ENCODE results near the gene GRIA1. TPM values are rescaled to one million over a fixed set of nuclear protein-coding genes. Genes with fewer than 3 reads are reported as not detected.

The GRIA1 gene
- polyA plus RNA-seq, 4 donors, result 0.03 to 0.04 TPM; not detected in 2

GRCh38 chr5:153525536-153525935, 35.1 kb downstream of the GRIA1 start:
- DNase-seq (no peak), FAIRE-seq (no peak)
- Histone ChIP-seq H3K27me3 (ENCODE audit: control insufficient read depth in 3 of 3, insufficient read depth in 3 of 3, low read length in 3 of 3) (no peaks in the 10 kb centered on the region), H3K4me3 (ENCODE audit: low read depth in 1 of 3, low read length in 3 of 3) (no peak overlapping the region), H3K4me1 (ENCODE audit: control insufficient read depth in 3 of 3, insufficient read depth in 2 of 3, low read depth in 1 of 3, low read length in 2 of 3) (no peaks in the 10 kb centered on the region), H3K27ac (ENCODE audit: low read depth in 1 of 3, low read length in 2 of 3) (no peak overlapping the region), H3K36me3 (ENCODE audit: control insufficient read depth in 3 of 3, insufficient read depth in 2 of 3, low read depth in 1 of 3, low read length in 3 of 3) (no peaks in the 10 kb centered on the region), H3K9me3 (ENCODE audit: control insufficient read depth in 2 of 2, insufficient read depth in 1 of 2, low read depth in 1 of 2, low read length in 1 of 2) (no peaks in the 10 kb centered on the region)
- 90 to 94% (median 91%) methylated on average over 1 of the region's 1 CpG for WGBS, 3 donors

- Histone ChIP-seq H3K27me3 (ENCODE audit: control insufficient read depth in 3 of 3, insufficient read depth in 3 of 3, low read length in 3 of 3) (no peaks in the 10 kb centered on the region), H3K9me3 (ENCODE audit: control insufficient read depth in 2 of 2, insufficient read depth in 1 of 2, low read depth in 1 of 2, low read length in 1 of 2) (no peaks in the 10 kb centered on the region), H3K36me3 (ENCODE audit: control insufficient read depth in 3 of 3, insufficient read depth in 2 of 3, low read depth in 1 of 3, low read length in 3 of 3) (no peaks in the 10 kb centered on the region), H3K4me1 (ENCODE audit: control insufficient read depth in 3 of 3, insufficient read depth in 2 of 3, low read depth in 1 of 3, low read length in 2 of 3) (no peaks in the 10 kb centered on the region), H3K4me3 (ENCODE audit: low read depth in 1 of 3, low read length in 3 of 3) (no peak overlapping the region), H3K27ac (ENCODE audit: low read depth in 1 of 3, low read length in 2 of 3) (no peak overlapping the region)
- DNase-seq, result no peak
- FAIRE-seq, result no peak
- 81 to 93% (median 84%) methylated on average over 4 of the region's 4 CpGs for WGBS, 3 donors
These were observed 40.1 kb downstream of the GRIA1 start for GRCh38 chr5:153530357-153531143.

DNA sequence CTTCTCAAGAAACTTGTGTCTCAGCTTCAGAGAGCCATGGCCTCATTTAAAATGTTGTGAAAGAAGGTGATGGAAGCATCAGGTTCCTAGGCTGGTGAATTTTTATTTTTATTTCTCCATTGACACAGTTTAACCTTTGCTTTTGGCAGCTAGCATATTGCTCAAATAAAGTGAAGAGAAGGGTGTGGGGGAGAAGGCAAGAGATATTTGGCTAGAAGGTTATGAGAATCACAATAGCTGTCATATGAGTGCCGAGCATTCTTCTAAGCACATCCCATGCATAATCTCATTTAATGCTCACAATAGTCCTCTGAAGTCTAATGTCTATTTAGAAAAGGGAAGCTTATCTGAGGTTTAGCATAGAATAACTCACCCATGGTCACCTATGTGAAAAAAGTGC, 43.1 kb downstream of the GRIA1 start:
- FAIRE-seq, result no peak
- no peak for DNase-seq
- no peak overlapping the region for H3K27ac ChIP-seq (ENCODE audit: low read depth in 1 of 3, low read length in 2 of 3)
- no peak overlapping the region for H3K4me3 ChIP-seq (ENCODE audit: low read depth in 1 of 3, low read length in 3 of 3)
- H3K27me3 ChIP-seq (ENCODE audit: control insufficient read depth in 3 of 3, insufficient read depth in 3 of 3, low read length in 3 of 3), result no peaks in the 10 kb centered on the region
- no peaks in the 10 kb centered on the region for H3K4me1 ChIP-seq (ENCODE audit: control insufficient read depth in 3 of 3, insufficient read depth in 2 of 3, low read depth in 1 of 3, low read length in 2 of 3)
- 74 to 81% (median 80%) methylated on average over 1 of the region's 1 CpG for WGBS, 3 donors
- no peaks in the 10 kb centered on the region for H3K36me3 ChIP-seq (ENCODE audit: control insufficient read depth in 3 of 3, insufficient read depth in 2 of 3, low read depth in 1 of 3, low read length in 3 of 3)
- no peaks in the 10 kb centered on the region for H3K9me3 ChIP-seq (ENCODE audit: control insufficient read depth in 2 of 2, insufficient read depth in 1 of 2, low read depth in 1 of 2, low read length in 1 of 2)

DNA sequence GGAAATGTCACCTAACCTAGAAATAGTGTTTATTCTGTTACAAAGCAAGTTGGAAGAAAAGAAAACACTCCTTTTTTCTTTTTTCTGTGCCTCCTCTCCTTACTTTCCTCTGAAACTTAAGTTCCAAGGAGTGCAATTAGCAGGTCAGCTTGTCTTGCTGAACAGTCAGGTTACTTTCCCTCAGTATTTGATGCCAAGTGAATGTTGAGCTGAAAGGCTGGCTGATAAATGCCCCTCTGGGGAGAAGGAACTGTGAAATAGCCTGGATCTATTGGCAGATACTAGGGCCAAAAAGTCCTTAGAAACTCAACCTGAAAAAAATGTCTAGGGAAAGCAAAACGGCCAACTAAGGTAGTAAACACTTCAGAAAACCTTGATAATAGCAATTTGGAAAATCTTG, 43.6 kb downstream of the GRIA1 start:
- FAIRE-seq, result no peak
- no peak for DNase-seq
- Histone ChIP-seq H3K27me3 (ENCODE audit: control insufficient read depth in 3 of 3, insufficient read depth in 3 of 3, low read length in 3 of 3) (no peaks in the 10 kb centered on the region), H3K4me1 (ENCODE audit: control insufficient read depth in 3 of 3, insufficient read depth in 2 of 3, low read depth in 1 of 3, low read length in 2 of 3) (no peaks in the 10 kb centered on the region), H3K27ac (ENCODE audit: low read depth in 1 of 3, low read length in 2 of 3) (no peak overlapping the region), H3K9me3 (ENCODE audit: control insufficient read depth in 2 of 2, insufficient read depth in 1 of 2, low read depth in 1 of 2, low read length in 1 of 2) (no peaks in the 10 kb centered on the region), H3K36me3 (ENCODE audit: control insufficient read depth in 3 of 3, insufficient read depth in 2 of 3, low read depth in 1 of 3, low read length in 3 of 3) (no peaks in the 10 kb centered on the region), H3K4me3 (ENCODE audit: low read depth in 1 of 3, low read length in 3 of 3) (no peak overlapping the region)
- WGBS, 3 donors, result 23 to 48% (median 24%) methylated on average over 1 of the region's 1 CpG

GRCh38 chr5:153537207-153537606, 46.7 kb downstream of the GRIA1 start:
- FAIRE-seq (no peak), DNase-seq (no peak)
- Histone ChIP-seq H3K27ac (ENCODE audit: low read depth in 1 of 3, low read length in 2 of 3) (no peak overlapping the region), H3K36me3 (ENCODE audit: control insufficient read depth in 3 of 3, insufficient read depth in 2 of 3, low read depth in 1 of 3, low read length in 3 of 3) (no peaks in the 10 kb centered on the region), H3K9me3 (ENCODE audit: control insufficient read depth in 2 of 2, insufficient read depth in 1 of 2, low read depth in 1 of 2, low read length in 1 of 2) (no peaks in the 10 kb centered on the region), H3K27me3 (ENCODE audit: control insufficient read depth in 3 of 3, insufficient read depth in 3 of 3, low read length in 3 of 3) (no peaks in the 10 kb centered on the region), H3K4me1 (ENCODE audit: control insufficient read depth in 3 of 3, insufficient read depth in 2 of 3, low read depth in 1 of 3, low read length in 2 of 3) (no peaks in the 10 kb centered on the region), H3K4me3 (ENCODE audit: low read depth in 1 of 3, low read length in 3 of 3) (no peak overlapping the region)
- WGBS, 3 donors, result 80 to 88% (median 81%) methylated on average over 8 of the region's 8 CpGs

GRCh38 chr5:153539983-153540382, 49.5 kb downstream of the GRIA1 start:
- FAIRE-seq (no peak), DNase-seq (no peak)
- Histone ChIP-seq H3K27me3 (ENCODE audit: control insufficient read depth in 3 of 3, insufficient read depth in 3 of 3, low read length in 3 of 3) (no peaks in the 10 kb centered on the region), H3K9me3 (ENCODE audit: control insufficient read depth in 2 of 2, insufficient read depth in 1 of 2, low read depth in 1 of 2, low read length in 1 of 2) (no peaks in the 10 kb centered on the region), H3K36me3 (ENCODE audit: control insufficient read depth in 3 of 3, insufficient read depth in 2 of 3, low read depth in 1 of 3, low read length in 3 of 3) (no peaks in the 10 kb centered on the region), H3K4me3 (ENCODE audit: low read depth in 1 of 3, low read length in 3 of 3) (no peak overlapping the region), H3K4me1 (ENCODE audit: control insufficient read depth in 3 of 3, insufficient read depth in 2 of 3, low read depth in 1 of 3, low read length in 2 of 3) (no peaks in the 10 kb centered on the region), H3K27ac (ENCODE audit: low read depth in 1 of 3, low read length in 2 of 3) (no peak overlapping the region)
- WGBS, 3 donors, result 54 to 65% (median 55%) methylated on average over 4 of the region's 4 CpGs

DNA sequence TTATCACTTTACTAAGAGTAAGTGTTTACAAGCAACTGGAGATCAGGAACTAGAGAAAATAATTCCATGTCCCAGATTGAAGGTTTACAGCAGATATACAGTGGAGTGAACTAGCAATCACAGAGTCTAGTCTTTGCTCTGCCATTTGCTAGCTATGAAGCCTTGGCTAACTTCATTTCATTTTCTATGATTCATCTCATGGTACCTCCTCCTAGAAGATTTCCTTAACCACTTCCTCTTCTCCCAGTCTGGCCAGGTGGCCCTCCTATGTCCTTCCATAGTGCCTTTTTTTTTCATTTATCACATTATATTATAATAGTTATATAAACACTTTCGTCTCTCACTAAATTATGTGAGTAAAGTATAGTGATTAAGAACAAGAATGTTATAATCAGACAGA, 52.1 kb downstream of the GRIA1 start:
- DNase-seq (no peak), FAIRE-seq (no peak)
- Histone ChIP-seq H3K4me3 (ENCODE audit: low read depth in 1 of 3, low read length in 3 of 3) (no peak overlapping the region), H3K27me3 (ENCODE audit: control insufficient read depth in 3 of 3, insufficient read depth in 3 of 3, low read length in 3 of 3) (no peaks in the 10 kb centered on the region), H3K27ac (ENCODE audit: low read depth in 1 of 3, low read length in 2 of 3) (no peak overlapping the region), H3K4me1 (ENCODE audit: control insufficient read depth in 3 of 3, insufficient read depth in 2 of 3, low read depth in 1 of 3, low read length in 2 of 3) (no peaks in the 10 kb centered on the region), H3K9me3 (ENCODE audit: control insufficient read depth in 2 of 2, insufficient read depth in 1 of 2, low read depth in 1 of 2, low read length in 1 of 2) (no peaks in the 10 kb centered on the region), H3K36me3 (ENCODE audit: control insufficient read depth in 3 of 3, insufficient read depth in 2 of 3, low read depth in 1 of 3, low read length in 3 of 3) (no peaks in the 10 kb centered on the region)
- 53 to 73% (median 70%) methylated on average over 1 of the region's 1 CpG for WGBS, 3 donors

DNA sequence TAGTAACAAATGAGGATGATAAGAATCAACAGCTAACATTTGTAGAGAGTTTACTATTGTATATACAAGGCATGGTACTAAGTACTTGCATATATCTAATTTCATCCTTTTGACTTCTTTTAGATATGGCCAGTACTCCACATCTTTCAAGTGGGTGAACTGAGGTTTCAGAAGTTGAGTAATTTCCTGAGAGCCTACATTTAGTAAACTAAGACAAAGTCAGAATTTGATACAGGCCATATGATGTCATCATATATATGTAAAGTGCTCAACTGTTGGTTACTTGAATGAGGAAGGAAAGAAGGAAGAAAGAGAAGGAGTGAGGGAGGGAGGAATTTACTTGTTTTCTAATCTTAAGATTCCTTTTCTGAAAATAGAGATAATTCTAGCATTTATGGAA, 52.8 kb downstream of the GRIA1 start:
- FAIRE-seq (no peak), DNase-seq (no peak)
- no peaks in the 10 kb centered on the region for H3K9me3 ChIP-seq (ENCODE audit: control insufficient read depth in 2 of 2, insufficient read depth in 1 of 2, low read depth in 1 of 2, low read length in 1 of 2)

GRCh38 chr5:153543959-153544470, 53.5 kb downstream of the GRIA1 start:
- Histone ChIP-seq H3K4me1 (ENCODE audit: control insufficient read depth in 3 of 3, insufficient read depth in 2 of 3, low read depth in 1 of 3, low read length in 2 of 3) (no peaks in the 10 kb centered on the region), H3K9me3 (ENCODE audit: control insufficient read depth in 2 of 2, insufficient read depth in 1 of 2, low read depth in 1 of 2, low read length in 1 of 2) (no peaks in the 10 kb centered on the region), H3K27me3 (ENCODE audit: control insufficient read depth in 3 of 3, insufficient read depth in 3 of 3, low read length in 3 of 3) (no peaks in the 10 kb centered on the region), H3K36me3 (ENCODE audit: control insufficient read depth in 3 of 3, insufficient read depth in 2 of 3, low read depth in 1 of 3, low read length in 3 of 3) (no peaks in the 10 kb centered on the region), H3K27ac (ENCODE audit: low read depth in 1 of 3, low read length in 2 of 3) (no peak overlapping the region), H3K4me3 (ENCODE audit: low read depth in 1 of 3, low read length in 3 of 3) (no peak overlapping the region)
- FAIRE-seq (no peak), DNase-seq (no peak)

More for the DNA sequence above, 52.8 kb downstream of the GRIA1 start:
- Histone ChIP-seq H3K27ac (ENCODE audit: low read depth in 1 of 3, low read length in 2 of 3) (no peak overlapping the region), H3K36me3 (ENCODE audit: control insufficient read depth in 3 of 3, insufficient read depth in 2 of 3, low read depth in 1 of 3, low read length in 3 of 3) (no peaks in the 10 kb centered on the region), H3K4me1 (ENCODE audit: control insufficient read depth in 3 of 3, insufficient read depth in 2 of 3, low read depth in 1 of 3, low read length in 2 of 3) (no peaks in the 10 kb centered on the region), H3K27me3 (ENCODE audit: control insufficient read depth in 3 of 3, insufficient read depth in 3 of 3, low read length in 3 of 3) (no peaks in the 10 kb centered on the region), H3K4me3 (ENCODE audit: low read depth in 1 of 3, low read length in 3 of 3) (no peak overlapping the region)

All from small intestine (tissue), 7 donors.